SK-N-SH (cell line): ENCODE measurements around the gene SPIN2A.

Experiments used
- EP300 ChIP-seq, 2 experiments: IDR thresholded peaks; 2 replicates each; pipeline versions ENCODE4 v1.4.0 to v1.6.1; 2012; ENCODE audit warnings: borderline replicate concordance in 1 of 2, low read depth in 1 of 2, low read length in 1 of 2
- GABPA ChIP-seq: IDR thresholded peaks from 2 replicates; pipeline ENCODE4 v1.4.0; 2012; ENCODE audit warnings: low read depth, mild to moderate bottlenecking
- JUND ChIP-seq: IDR thresholded peaks from 2 replicates; pipeline ENCODE4 v1.4.0; 2012
- NFIC ChIP-seq: IDR thresholded peaks from 2 replicates; pipeline ENCODE4 v1.4.0; 2012; ENCODE audit warnings: borderline replicate concordance
- RAD21 ChIP-seq: IDR thresholded peaks from 2 replicates; pipeline ENCODE4 v1.6.1; 2012; ENCODE audit warnings: mild to moderate bottlenecking, low read length
- TCF12 ChIP-seq: IDR thresholded peaks from 2 replicates; pipeline ENCODE4 v1.4.0; 2012
- YY1 ChIP-seq: IDR thresholded peaks from 2 replicates; pipeline ENCODE4 v1.4.0; 2012; ENCODE audit warnings: low read depth, mild to moderate bottlenecking
- TF ChIP-seq, protein P1 (sequence below): fragments of 200-600 bp; sonication (generic); IDR thresholded peaks from 2 replicates; pipeline ENCODE4 v1.6.1; 2017; ENCODE audit warnings: antibody characterized with exemption, mild to moderate bottlenecking, moderate library complexity
- TF ChIP-seq, protein P2 (sequence below): IDR thresholded peaks from 2 replicates; pipeline ENCODE4 v1.6.1; 2012; ENCODE audit warnings: mild to moderate bottlenecking, low read depth, low read length, moderate library complexity
- TF ChIP-seq, protein P3 (sequence below): fragments of 150-350 bp; IDR thresholded peaks from 2 replicates; pipeline ENCODE4 v1.6.1; 2017; ENCODE audit warnings: antibody characterized with exemption, low read length, low read depth, borderline replicate concordance

DNA sequence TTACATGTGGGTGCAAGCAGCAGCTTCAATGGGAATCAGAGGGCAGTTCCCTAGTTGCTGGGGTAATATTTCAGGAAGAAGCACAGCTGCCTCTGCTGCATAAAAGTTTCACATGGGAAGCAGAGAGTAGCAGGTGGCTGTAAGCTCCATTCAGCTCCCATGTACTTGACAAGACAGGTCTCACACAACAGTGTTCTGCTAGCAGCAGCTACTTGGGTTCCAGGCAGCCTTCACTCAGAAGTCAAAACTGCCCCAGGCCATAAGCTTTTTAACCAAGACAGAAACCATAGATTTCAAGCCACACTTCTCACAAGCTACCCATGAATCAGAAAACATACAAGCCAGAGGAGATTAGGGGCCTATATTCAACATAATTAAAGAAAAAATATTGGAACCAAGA lies 41.4 kb upstream of the SPIN2A start:
- TF ChIP-seq, protein P1, sequence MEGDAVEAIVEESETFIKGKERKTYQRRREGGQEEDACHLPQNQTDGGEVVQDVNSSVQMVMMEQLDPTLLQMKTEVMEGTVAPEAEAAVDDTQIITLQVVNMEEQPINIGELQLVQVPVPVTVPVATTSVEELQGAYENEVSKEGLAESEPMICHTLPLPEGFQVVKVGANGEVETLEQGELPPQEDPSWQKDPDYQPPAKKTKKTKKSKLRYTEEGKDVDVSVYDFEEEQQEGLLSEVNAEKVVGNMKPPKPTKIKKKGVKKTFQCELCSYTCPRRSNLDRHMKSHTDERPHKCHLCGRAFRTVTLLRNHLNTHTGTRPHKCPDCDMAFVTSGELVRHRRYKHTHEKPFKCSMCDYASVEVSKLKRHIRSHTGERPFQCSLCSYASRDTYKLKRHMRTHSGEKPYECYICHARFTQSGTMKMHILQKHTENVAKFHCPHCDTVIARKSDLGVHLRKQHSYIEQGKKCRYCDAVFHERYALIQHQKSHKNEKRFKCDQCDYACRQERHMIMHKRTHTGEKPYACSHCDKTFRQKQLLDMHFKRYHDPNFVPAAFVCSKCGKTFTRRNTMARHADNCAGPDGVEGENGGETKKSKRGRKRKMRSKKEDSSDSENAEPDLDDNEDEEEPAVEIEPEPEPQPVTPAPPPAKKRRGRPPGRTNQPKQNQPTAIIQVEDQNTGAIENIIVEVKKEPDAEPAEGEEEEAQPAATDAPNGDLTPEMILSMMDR = no peak
- TF ChIP-seq NFIC = no peak
- TF ChIP-seq, protein P2, sequence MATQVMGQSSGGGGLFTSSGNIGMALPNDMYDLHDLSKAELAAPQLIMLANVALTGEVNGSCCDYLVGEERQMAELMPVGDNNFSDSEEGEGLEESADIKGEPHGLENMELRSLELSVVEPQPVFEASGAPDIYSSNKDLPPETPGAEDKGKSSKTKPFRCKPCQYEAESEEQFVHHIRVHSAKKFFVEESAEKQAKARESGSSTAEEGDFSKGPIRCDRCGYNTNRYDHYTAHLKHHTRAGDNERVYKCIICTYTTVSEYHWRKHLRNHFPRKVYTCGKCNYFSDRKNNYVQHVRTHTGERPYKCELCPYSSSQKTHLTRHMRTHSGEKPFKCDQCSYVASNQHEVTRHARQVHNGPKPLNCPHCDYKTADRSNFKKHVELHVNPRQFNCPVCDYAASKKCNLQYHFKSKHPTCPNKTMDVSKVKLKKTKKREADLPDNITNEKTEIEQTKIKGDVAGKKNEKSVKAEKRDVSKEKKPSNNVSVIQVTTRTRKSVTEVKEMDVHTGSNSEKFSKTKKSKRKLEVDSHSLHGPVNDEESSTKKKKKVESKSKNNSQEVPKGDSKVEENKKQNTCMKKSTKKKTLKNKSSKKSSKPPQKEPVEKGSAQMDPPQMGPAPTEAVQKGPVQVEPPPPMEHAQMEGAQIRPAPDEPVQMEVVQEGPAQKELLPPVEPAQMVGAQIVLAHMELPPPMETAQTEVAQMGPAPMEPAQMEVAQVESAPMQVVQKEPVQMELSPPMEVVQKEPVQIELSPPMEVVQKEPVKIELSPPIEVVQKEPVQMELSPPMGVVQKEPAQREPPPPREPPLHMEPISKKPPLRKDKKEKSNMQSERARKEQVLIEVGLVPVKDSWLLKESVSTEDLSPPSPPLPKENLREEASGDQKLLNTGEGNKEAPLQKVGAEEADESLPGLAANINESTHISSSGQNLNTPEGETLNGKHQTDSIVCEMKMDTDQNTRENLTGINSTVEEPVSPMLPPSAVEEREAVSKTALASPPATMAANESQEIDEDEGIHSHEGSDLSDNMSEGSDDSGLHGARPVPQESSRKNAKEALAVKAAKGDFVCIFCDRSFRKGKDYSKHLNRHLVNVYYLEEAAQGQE = no peak
- TF ChIP-seq TCF12 = no peak
- no peak for TF ChIP-seq EP300 (IDR thresholded peaks at IDR 0.05; ENCODE audit: borderline replicate concordance in 1 of 2, low read depth in 1 of 2, low read length in 1 of 2)
- TF ChIP-seq RAD21 = no peak
- no peak for TF ChIP-seq YY1
- no peak for TF ChIP-seq JUND
- TF ChIP-seq GABPA = no peak
- TF ChIP-seq, protein P3, sequence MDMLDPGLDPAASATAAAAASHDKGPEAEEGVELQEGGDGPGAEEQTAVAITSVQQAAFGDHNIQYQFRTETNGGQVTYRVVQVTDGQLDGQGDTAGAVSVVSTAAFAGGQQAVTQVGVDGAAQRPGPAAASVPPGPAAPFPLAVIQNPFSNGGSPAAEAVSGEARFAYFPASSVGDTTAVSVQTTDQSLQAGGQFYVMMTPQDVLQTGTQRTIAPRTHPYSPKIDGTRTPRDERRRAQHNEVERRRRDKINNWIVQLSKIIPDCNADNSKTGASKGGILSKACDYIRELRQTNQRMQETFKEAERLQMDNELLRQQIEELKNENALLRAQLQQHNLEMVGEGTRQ = no peak
